HG03135 (cell line): ENCODE data around the gene GALNT18.

Source experiments
- ATAC-seq: cut with Tn5 transposase; IDR thresholded peaks from one replicate; pipeline ENCODE4 v1.9.1; 2021; ENCODE audit warnings: mild to moderate bottlenecking, moderate library complexity; ENCODE audit not compliant: unreplicated experiment

GALNT18 gene

GRCh38 chr11:11533751-11534150 lies 88.1 kb downstream of the GALNT18 start:
- ATAC-seq = no peak

GRCh38 chr11:11533057-11533456 lies 88.7 kb downstream of the GALNT18 start:
- no peak for ATAC-seq

DNA sequence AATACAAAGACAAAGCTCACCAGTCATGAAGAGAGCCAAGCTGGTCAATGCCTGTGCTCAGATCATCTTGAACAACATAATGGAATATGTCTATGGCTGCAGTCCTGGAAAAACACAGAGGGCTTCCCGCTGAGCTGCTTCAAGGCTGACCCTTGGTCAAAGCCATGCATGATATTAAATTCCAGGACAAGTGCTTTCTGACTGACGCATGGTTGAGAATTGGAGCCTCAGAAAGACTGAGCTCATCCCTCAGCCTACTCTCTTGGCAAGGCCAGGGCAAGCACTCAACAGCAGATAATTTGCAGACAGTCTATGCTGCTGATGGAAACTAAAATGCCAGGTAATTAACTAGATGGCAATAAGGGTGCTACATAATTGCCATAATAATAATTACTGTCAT lies 89.2 kb downstream of the GALNT18 start:
- no peak for ATAC-seq

- no peak for ATAC-seq
Observed at GRCh38 chr11:11531131-11531908, 90.5 kb downstream of the GALNT18 start.

DNA sequence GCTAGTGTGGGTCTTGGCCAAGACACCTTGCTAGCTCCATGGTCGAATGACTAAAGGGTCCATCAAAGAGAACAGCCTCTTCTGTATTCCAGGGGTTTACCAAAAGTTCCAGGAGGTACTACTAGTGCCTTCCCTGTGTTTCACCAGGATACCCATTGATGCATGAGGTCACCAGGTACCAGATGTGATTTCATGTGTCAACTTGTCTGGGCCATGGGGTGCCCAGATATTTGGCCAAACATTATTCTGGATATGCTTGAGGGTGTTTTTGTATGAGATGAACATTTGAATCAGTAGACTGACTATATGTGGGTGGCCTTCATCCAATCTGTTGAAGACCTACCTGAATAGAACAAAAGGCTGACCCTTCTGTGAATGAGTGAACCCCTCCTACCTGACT lies 92.8 kb downstream of the GALNT18 start:
- ATAC-seq = no peak

- no peak for ATAC-seq
Observed at GRCh38 chr11:11525283-11525682, 96.5 kb downstream of the GALNT18 start.

DNA sequence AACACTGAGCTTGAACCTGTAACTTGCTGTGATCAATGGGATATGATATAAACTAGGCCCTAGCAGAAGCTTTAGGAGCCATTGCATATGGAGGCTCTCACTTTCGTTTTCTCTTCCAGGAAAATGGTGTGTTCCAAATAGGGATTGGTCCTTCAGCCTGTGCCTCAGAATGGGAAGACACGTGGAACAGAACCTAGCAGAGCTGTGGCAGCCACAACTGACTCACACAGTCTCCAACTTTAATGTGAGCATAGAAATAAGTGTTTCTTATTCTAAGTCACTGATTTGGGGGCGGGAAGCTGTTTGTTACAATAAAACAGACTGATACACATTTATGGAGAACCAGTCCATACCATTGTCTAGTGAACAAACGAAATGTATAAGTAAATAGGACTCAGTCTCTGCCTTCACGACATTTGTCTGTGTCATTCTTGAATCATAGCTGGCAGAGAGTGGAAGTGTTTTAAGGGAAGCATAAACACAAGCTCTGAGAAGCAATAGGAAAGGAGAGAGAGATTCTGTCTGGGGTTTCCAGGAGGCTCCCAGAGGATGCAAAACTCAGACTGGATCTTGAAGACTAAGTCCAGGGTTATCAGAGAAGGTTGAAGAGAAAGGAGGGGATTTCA lies 97.3 kb downstream of the GALNT18 start:
- ATAC-seq = no peak

GRCh38 chr11:11522591-11522990 lies 99.2 kb downstream of the GALNT18 start:
- no peak for ATAC-seq

DNA sequence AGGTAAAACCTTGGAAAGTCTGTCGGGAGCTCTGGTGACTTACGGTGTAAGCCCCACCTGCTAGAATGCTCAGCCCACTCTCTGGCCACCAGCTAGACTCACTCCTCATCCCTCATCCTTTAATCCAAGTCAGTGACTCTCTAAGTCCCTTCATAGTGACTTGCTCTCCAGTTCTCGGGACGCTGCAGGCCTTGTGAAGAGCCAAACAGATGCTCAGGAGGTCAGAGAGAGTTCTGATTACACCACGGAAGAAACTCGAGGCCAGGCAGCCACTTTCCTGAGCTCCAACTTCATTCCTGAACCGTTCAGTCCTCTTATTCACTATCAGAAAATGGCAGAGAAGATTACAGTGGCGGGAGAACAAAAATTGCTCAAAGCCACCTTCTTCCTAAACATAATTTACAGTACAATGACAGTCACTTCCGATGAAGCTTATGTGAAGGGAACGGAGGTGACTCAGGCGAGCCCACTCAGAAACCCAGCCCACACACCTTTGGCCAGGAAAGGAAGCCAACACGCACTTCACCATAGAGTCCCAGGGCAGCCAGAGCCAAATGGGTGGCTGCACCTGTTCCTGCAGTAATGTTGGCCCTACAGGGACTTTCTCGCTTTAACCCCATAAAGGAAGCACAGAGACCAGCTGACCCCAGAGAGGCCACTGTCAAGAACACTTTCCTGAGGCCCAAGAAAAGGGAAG lies 100.4 kb downstream of the GALNT18 start:
- no peak for ATAC-seq

DNA sequence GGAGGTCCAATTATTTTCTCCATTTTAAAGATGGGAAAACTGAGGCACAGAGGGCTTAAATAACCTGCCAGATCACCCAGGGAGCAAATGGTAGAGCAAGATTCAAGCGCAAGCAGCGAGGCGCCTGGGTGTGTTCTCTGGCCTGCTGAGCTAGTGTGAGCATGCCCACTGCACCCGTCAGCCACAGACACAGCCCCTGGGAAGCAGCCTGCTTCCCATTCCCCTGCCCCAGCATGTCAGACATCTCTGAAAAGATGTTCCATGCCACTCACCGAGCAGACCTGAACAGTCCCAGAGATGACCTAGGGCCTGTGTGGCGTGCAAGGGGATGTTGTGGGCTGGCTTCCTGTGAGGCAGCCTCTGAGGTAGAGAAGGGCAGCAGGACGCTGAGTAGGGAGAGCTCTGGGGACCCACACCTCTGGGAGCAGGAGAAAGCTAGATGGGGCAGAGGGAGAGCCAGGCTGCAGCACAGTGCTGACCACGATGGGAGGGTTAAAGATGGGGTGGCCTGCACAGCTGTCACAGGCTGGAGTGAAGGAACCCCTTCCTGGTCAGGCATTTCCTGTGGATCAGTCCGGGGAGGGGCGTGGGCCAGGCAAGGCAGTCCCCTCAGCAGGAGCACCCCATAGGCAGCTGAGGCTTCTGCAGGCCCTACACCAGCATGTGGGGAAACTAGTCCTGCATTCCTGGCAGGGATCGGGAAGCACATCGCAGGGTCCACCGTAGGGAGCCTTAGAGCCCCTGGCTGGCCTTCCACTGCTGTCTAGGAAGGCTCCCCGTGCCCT lies 101.4 kb downstream of the GALNT18 start:
- ATAC-seq = no peak

DNA sequence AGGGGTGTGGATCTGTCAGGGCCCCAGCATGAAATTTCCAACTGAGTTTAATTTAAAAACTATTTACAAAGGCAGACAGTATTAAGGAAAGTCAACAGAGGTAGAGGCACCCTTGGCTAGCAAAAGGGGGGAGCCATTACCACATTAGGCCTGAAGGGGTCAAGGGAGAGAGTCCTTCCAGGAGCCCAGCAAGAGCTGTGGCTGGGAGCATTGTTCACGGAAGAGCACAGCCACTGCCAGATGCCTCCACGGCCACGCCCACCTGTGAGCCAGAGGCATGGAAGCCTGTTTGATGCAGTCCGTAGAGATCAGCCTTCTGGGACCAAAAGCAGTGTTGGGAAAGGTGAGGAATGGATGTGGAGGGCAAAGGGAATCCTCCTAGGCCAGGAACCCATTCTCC lies 102.6 kb downstream of the GALNT18 start:
- ATAC-seq = no peak

GRCh38 chr11:11514246-11514645 lies 107.6 kb downstream of the GALNT18 start:
- ATAC-seq = no peak

- ATAC-seq = no peak
Observed at GRCh38 chr11:11513422-11513821, 108.4 kb downstream of the GALNT18 start.

DNA sequence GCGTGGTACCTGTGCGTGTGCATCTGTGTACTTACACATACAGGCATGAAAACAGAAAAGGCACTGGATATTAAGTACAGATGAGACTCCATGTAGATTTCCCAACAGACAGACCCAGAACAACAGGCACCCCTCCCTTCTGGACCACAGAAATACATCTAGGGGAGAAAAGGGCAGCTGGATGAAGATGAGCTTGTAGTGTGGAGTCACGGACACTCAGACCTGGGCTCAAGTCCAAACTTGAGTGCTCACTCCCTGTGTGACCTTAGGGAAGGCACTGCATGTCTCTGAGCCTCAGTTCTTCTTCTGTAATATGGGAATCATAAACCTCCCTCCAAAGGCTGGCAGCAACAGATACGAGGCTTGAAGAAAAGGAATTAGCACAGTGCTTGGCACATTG lies 108.9 kb downstream of the GALNT18 start:
- ATAC-seq = no peak

GRCh38 chr11:11512502-11512901 lies 109.3 kb downstream of the GALNT18 start:
- ATAC-seq = no peak

GRCh38 chr11:11512090-11512489 lies 109.7 kb downstream of the GALNT18 start:
- no peak for ATAC-seq

- no peak for ATAC-seq
Observed at GRCh38 chr11:11510939-11511338, 110.9 kb downstream of the GALNT18 start.

- no peak for ATAC-seq
Observed at GRCh38 chr11:11505692-11506091, 116.1 kb downstream of the GALNT18 start.

DNA sequence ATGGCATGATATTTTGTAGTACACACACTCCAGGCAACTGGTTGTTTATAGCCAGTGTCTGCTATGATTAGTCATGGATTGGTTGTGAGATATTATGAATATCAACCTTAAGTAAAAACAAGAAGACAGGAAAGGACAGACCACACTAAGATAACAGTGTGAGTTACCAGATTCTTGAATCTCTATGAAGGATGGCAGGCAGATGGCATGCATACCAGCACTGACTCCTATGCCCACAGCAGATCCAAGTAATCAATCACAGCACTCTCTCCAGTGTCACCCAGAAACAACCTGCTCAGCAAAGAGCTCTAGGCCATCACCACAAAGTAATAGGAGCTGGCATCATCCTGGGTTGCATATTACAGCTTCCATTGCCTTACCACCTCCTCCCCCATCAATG lies 116.6 kb downstream of the GALNT18 start:
- ATAC-seq = no peak

DNA sequence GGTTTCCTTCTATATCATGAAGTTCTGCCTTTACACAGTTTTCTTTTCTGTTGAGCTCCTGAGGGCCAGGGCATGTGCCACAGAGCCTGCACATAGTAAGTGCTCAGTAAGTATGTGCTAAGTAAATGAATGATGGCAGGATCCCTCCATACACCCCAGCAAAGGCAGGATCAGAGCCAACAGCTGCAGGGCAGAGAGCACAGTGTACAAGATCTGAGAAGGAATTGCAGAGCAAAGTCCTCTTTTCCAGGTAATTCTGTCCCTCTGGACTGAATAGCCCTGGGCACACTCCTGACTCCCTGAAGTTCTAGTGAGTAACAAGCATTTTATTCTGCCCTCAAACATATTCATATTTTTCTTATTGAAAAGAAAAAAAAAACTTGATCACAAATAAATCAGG lies 117.7 kb downstream of the GALNT18 start:
- ATAC-seq = no peak

GRCh38 chr11:11502263-11502861 lies 119.4 kb downstream of the GALNT18 start:
- no peak for ATAC-seq
